Measurements from ENCODE around the gene TBC1D9. TPM values are rescaled to one million over a fixed set of nuclear protein-coding genes. Genes with fewer than 3 reads are reported as not detected.
A peak's percentile ranks its signal among the peaks of the same experiment; 100 is the strongest.

The TBC1D9 gene
- total RNA-seq, 1 donor = 31.5 TPM

- DNase-seq (ENCODE audit: low read depth) = no peak
- no peak for TF ChIP-seq CTCF (IDR thresholded peaks at IDR 0.05; ENCODE audit: insufficient read depth, low read depth, low read length)
- no peak overlapping the region for H3K4me3 ChIP-seq (ENCODE audit: low read depth, low read length)
These were observed 114.3 kb downstream of the TBC1D9 start for GRCh38 chr4:140641789-140642439.

- DNase-seq (ENCODE audit: low read depth) = no peak
- no peak overlapping the region for H3K4me3 ChIP-seq (ENCODE audit: low read depth, low read length)
- no peak for TF ChIP-seq CTCF (IDR thresholded peaks at IDR 0.05; ENCODE audit: insufficient read depth, low read depth, low read length)
These were observed 115.1 kb downstream of the TBC1D9 start for GRCh38 chr4:140641105-140641555.

GRCh38 chr4:140640150-140640748 lies 115.9 kb downstream of the TBC1D9 start:
- TF ChIP-seq CTCF (IDR thresholded peaks at IDR 0.05; ENCODE audit: insufficient read depth, low read depth, low read length) = no peak
- no peak overlapping the region for H3K4me3 ChIP-seq (ENCODE audit: low read depth, low read length)
- no peak for DNase-seq (ENCODE audit: low read depth)

- no peak for DNase-seq (ENCODE audit: low read depth)
- H3K4me3 ChIP-seq (ENCODE audit: low read depth, low read length) = no peak overlapping the region
- TF ChIP-seq CTCF (IDR thresholded peaks at IDR 0.05; ENCODE audit: insufficient read depth, low read depth, low read length) = no peak
These were observed 117.1 kb downstream of the TBC1D9 start for GRCh38 chr4:140639066-140639465.

GRCh38 chr4:140637836-140638235 lies 118.3 kb downstream of the TBC1D9 start:
- peak; percentile 54 for TF ChIP-seq CTCF (IDR thresholded peaks at IDR 0.05; ENCODE audit: insufficient read depth, low read depth, low read length)
- H3K4me3 ChIP-seq (ENCODE audit: low read depth, low read length) = no peak overlapping the region
- DNase-seq (ENCODE audit: low read depth) = peak; percentile 24

GRCh38 chr4:140635606-140636005 lies 120.6 kb downstream of the TBC1D9 start:
- no peak overlapping the region for H3K4me3 ChIP-seq (ENCODE audit: low read depth, low read length)
- no peak for TF ChIP-seq CTCF (IDR thresholded peaks at IDR 0.05; ENCODE audit: insufficient read depth, low read depth, low read length)
- no peak for DNase-seq (ENCODE audit: low read depth)
